Liver (tissue), 3 donors: ENCODE measurements around the gene RB1.

Experiments used
- ATF3 ChIP-seq: IDR thresholded peaks from 2 replicates; pipeline ENCODE4 v1.6.1; 2016; ENCODE audit warnings: antibody characterized with exemption
- CTCF ChIP-seq: fragments of 150-350 bp; IDR thresholded peaks from 2 replicates; pipeline ENCODE4 v1.5.1; 2017; ENCODE audit warnings: improper control_type of control experiment, low read depth, low read length; ENCODE audit not compliant: missing input control
- FOXA1 ChIP-seq: IDR thresholded peaks from 2 replicates; pipeline ENCODE4 v1.6.1; 2016; ENCODE audit warnings: antibody characterized with exemption
- GABPA ChIP-seq, 2 donors: IDR thresholded peaks in 1 of 2; conservative IDR thresholded peaks in 1 of 2; 2 replicates each; pipeline ENCODE4 v1.6.1; 2016; ENCODE audit warnings: antibody characterized with exemption in 2 of 2, mild to moderate bottlenecking in 1 of 2, moderate library complexity in 1 of 2
- RAD21 ChIP-seq, 2 donors: IDR thresholded peaks; 2 replicates each; pipeline ENCODE4 v1.6.1; 2016; ENCODE audit warnings: antibody characterized with exemption in 2 of 2, mild to moderate bottlenecking in 2 of 2
- REST ChIP-seq: IDR thresholded peaks from 2 replicates; pipeline ENCODE4 v1.6.1; 2016; ENCODE audit warnings: antibody characterized with exemption, mild to moderate bottlenecking
- RXRA ChIP-seq, 2 donors: IDR thresholded peaks; 2 replicates each; pipeline ENCODE4 v1.6.1; 2017 to 2018; ENCODE audit warnings: antibody characterized with exemption in 2 of 2, mild to moderate bottlenecking in 1 of 2
- SP1 ChIP-seq: IDR thresholded peaks from 2 replicates; pipeline ENCODE4 v1.6.1; 2018; ENCODE audit warnings: antibody characterized with exemption, mild to moderate bottlenecking
- TAF1 ChIP-seq: conservative IDR thresholded peaks from 2 replicates; pipeline ENCODE4 v1.6.1; 2016; ENCODE audit warnings: antibody characterized with exemption, mild to moderate bottlenecking
- donor health status: healthy.
- donor health status: healthy.

GRCh38 chr13:48319531-48320398 lies 16.2 kb downstream of the RB1 start:
- TF ChIP-seq CTCF (no peak), FOXA1 (no peak), RAD21 (IDR thresholded peaks at IDR 0.05) (no peak), TAF1 (no peak), GABPA (IDR thresholded peaks at IDR 0.05 in 1 of 2, conservative IDR thresholded peaks at IDR 0.05 in 1 of 2) (no peak), ATF3 (no peak), REST (no peak), SP1 (no peak), RXRA (IDR thresholded peaks at IDR 0.05) (no peak)
